Lower leg skin (tissue), 4 donors: Measurements from ENCODE around the gene SLC1A4. TPM values are rescaled to one million over a fixed set of nuclear protein-coding genes. Genes with fewer than 3 reads are reported as not detected.

Experiments used
- DNase-seq, 2 donors: peaks; one replicate each; pipeline ENCODE4 v3.0.0-alpha.2; 2019; ENCODE audit warnings: low spot score in 2 of 2
- H3K4me3 ChIP-seq: fragments of 200-600 bp; sonication (generic); 2 replicates; pipeline ENCODE4 v1.5.1; 2017; ENCODE audit warnings: mild to moderate bottlenecking, low read depth; ENCODE audit not compliant: poor library complexity, severe bottlenecking
- POLR2A ChIP-seq, 2 donors: fragments of 450-650 bp; IDR thresholded peaks; one replicate each; pipeline ENCODE4 v1.6.1; 2016 to 2017; ENCODE audit warnings: antibody characterized with exemption in 2 of 2, mild to moderate bottlenecking in 1 of 2, moderate library complexity in 1 of 2
- WGBS, 2 donors: methylation state at CpG; one replicate each; pipeline ENCODE4 v1.1.5; 2018; 5-methylcytosine and 5-hydroxymethylcytosine counted together
- intact Hi-C: fragments of 100-400 bp; cut with DNase I; formaldehyde crosslinking; loops from one replicate; pipeline ENCODE4 v1.15.0; 2023; ENCODE audit warnings: low total_unique reads
- total RNA-seq, 4 donors: library from RNA; depleted of rRNA; stranded (reverse); fragments of >200 nt; gene quantifications; one replicate each; pipeline ENCODE4 v1.1.0, GENCODE V29; 2016
- TF ChIP-seq, protein P1 (sequence below), 3 donors: fragments of 450-650 bp; IDR thresholded peaks; one replicate each; pipeline ENCODE4 v1.5.1; 2016; ENCODE audit warnings: antibody characterized with exemption in 3 of 3, mild to moderate bottlenecking in 3 of 3, moderate library complexity in 2 of 3

SLC1A4 gene
- total RNA-seq, 4 donors from 2014 or later: 8.3 to 31.1 (median 18.0) TPM

DNA sequence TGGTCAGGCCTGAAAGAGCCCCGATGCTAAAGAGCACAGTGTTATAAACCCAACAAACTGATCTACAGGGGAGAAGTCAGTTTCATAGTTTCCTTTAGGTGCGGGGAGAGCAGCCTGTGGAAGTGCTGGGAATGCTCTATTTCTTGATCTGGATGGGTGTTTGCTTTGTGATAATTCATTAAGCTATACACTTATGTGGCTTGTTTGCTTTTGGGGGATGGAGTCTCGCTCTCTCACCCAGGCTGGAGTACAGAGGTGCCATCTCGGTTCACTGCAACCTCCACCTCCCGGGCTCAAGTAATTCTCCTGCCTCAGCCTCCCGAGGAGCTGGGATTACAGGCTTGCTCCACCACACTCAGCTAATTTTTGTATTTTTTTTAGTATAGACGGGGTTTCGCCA is 37.0 kb downstream of the SLC1A4 start:
- intact Hi-C loops: no loop called here
- TF ChIP-seq, protein P1, sequence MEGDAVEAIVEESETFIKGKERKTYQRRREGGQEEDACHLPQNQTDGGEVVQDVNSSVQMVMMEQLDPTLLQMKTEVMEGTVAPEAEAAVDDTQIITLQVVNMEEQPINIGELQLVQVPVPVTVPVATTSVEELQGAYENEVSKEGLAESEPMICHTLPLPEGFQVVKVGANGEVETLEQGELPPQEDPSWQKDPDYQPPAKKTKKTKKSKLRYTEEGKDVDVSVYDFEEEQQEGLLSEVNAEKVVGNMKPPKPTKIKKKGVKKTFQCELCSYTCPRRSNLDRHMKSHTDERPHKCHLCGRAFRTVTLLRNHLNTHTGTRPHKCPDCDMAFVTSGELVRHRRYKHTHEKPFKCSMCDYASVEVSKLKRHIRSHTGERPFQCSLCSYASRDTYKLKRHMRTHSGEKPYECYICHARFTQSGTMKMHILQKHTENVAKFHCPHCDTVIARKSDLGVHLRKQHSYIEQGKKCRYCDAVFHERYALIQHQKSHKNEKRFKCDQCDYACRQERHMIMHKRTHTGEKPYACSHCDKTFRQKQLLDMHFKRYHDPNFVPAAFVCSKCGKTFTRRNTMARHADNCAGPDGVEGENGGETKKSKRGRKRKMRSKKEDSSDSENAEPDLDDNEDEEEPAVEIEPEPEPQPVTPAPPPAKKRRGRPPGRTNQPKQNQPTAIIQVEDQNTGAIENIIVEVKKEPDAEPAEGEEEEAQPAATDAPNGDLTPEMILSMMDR (IDR thresholded peaks at IDR 0.05): no peak
- TF ChIP-seq POLR2A (IDR thresholded peaks at IDR 0.05): no peak
- DNase-seq: no peak
- WGBS, 2 donors: 95 to 98% methylated on average over 8 of the region's 8 CpGs
- no peak overlapping the region for H3K4me3 ChIP-seq

DNA sequence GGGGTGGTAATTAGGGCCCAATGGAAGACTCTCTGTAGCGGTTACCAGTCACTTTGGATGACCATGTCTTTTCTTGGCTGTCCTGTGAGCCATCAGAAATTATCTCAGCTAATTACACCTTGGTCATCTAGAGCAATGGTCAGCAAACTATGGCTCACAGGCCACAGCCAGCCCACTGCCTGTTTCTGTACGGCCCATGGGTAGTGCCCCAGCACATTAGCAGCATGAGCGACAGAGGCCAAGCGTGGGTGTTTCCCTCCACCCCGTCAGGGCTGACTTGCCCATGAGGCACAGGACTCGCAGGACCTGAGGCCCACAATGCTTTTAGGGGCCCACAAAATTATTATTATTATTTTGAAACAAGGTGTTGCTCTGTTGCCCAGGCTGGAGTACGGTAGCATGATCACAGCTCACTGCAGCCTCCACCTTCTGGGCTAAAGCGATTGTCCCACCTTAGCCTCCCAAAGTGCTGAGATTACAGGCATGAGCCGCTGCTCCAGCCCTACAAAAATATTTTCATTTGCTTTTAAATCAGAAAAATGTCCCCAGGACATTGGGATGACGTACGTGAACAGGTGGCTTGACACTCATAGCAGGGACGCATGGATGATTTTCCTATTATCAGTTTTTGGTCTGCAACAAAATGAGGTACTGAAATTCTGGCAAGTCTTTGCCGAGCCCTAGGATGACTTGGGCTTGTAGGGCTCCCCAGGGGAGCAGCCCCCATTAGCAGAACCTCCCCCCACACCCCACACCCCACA is 37.7 kb downstream of the SLC1A4 start:
- intact Hi-C loops: no loop called here
- WGBS, 2 donors: 95% methylated on average over 13 of the region's 13 CpGs

DNA sequence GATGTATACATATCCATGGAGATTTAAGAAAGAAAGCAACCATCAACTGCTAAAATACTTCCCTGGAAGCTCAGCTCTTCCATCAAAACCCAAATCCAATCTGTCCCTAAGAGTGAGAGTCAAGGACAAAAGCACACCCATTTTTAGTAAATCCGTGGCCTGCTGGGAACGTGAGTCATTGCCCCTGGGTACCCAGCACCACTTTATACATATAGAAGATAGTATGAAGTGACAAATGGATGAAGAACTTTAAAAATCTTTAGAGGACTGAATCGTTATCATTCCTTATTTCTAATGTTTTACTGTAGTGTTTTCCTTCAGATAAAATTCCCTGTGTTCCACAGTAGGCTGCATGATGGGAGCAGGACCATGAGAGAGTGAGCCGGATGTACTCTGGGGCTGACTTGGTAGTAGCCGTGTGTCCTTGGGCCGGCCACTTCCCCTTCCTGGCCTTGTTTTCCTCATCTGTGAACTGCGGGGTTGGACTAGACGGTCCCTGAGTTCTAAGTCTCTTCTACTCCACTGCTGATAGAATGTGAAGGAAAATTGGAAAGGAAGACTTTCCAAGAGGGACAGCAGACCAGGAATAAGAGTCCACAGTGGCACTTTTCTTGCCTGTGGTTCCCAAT is 38.5 kb downstream of the SLC1A4 start:
- H3K4me3 ChIP-seq: no peak overlapping the region
- intact Hi-C loops: no loop called here
- no peak for DNase-seq
- WGBS, 2 donors: 76 to 78% methylated on average over 8 of the region's 8 CpGs
- TF ChIP-seq, protein P1 (IDR thresholded peaks at IDR 0.05): no peak
- TF ChIP-seq POLR2A (IDR thresholded peaks at IDR 0.05): no peak

More for the DNA sequence above, 37.7 kb downstream of the SLC1A4 start:
- no peak for TF ChIP-seq POLR2A (IDR thresholded peaks at IDR 0.05)
- TF ChIP-seq, protein P1 (IDR thresholded peaks at IDR 0.05): no peak
- DNase-seq: no peak
- H3K4me3 ChIP-seq: no peak overlapping the region

DNA sequence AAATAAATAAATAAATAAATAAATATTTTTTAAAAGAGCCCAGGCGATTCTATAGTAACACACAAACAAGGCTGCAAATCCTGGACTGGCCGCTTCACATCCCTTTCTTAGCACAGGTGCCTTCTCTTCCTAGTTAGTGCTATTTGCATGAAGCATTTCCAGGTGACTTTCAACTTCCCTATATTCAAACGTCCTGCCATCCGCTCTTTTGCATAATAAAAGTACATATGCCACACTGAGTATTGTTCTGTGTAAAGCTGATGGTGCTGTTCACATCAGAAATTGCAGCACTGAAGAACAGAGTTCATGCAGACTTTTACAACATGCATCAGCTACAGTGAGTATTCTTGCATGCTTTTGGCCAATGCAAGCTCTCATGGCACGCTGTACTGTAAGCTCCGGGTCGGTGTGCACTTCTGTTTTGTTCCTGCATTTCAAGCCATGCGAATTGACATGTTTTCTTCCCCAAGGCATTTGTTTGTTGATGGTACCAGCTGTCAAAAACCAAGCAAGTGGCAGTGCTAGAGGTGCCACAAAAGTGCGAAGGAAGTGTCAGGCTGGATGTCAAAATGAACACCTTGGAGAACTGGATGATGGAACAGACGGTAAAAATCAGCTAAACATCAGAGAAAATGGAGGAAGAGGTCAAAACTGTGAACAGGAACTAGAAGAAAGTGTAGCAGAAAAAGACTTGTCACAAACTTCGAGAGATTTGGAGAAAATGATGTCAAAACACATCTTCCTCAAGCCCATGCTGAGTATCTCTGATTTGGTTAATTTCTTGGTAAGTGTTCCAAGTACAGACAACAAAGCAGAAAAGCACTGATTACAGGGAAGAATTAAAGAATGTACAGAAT is 41.5 kb downstream of the SLC1A4 start:
- TF ChIP-seq POLR2A (IDR thresholded peaks at IDR 0.05): no peak
- TF ChIP-seq, protein P1 (IDR thresholded peaks at IDR 0.05): no peak
- intact Hi-C loops: loop anchor here (10.0 kb wide), 1 partner anchor 356 kb away; no protein-coding TSS in a partner anchor
- WGBS, 2 donors: 75 to 81% methylated on average over 11 of the region's 11 CpGs
- no peak for DNase-seq
- no peak overlapping the region for H3K4me3 ChIP-seq

DNA sequence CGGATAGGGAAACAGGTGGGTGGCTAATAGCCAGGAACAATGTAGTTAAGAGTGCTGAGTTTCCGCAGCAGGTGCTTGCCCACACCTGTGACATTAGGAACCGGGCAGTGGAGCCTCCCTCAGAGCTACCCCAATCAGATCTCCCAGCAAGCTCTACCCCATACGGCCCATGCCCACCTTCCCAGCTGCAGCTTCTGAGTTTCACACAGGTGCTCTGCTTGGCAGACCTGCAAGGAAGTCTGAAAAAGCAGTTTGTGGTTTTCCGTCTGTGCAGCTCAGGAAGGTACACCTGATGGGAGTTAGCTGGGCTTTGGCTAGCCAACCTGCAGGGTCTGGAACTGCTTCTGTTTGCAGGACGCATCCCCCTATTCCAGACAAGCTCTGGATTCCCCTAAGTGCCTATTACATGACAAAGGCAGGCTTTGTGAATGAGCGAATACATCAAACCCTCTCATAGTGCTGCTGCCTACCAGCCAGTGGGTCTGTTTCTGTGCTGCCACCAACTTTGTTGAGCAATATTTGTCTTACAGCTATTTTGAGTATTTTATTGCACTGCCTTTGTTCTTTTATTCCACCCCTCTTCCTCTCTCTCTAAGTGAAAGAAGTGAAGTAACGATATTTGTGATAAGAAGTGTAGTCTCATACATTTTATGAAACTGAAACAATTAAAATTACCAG is 42.3 kb downstream of the SLC1A4 start:
- no peak overlapping the region for H3K4me3 ChIP-seq
- intact Hi-C loops: loop anchor here (10.0 kb wide), 1 partner anchor 357 kb away; no protein-coding TSS in a partner anchor
- WGBS, 2 donors: 60 to 61% methylated on average over 8 of the region's 8 CpGs
- DNase-seq: no peak
- TF ChIP-seq POLR2A (IDR thresholded peaks at IDR 0.05): no peak
- TF ChIP-seq, protein P1 (IDR thresholded peaks at IDR 0.05): no peak
